GM12878 (cell line): ENCODE data around the gene LRRC3C. TPM values are rescaled to one million over a fixed set of nuclear protein-coding genes. Genes with fewer than 3 reads are reported as not detected.

ENCODE experiments used
- DPF2 ChIP-seq: fragments of 450-650 bp; IDR thresholded peaks from 2 replicates; pipeline ENCODE4 v1.6.1; 2017; ENCODE audit warnings: mild to moderate bottlenecking
- EED ChIP-seq: sonication (generic); IDR thresholded peaks from 2 replicates; pipeline ENCODE4 v1.6.1; 2016; ENCODE audit warnings: antibody characterized with exemption, low read depth
- FOS ChIP-seq: IDR thresholded peaks from 3 replicates; pipeline ENCODE4 v1.6.1; 2011; ENCODE audit warnings: borderline replicate concordance; ENCODE audit not compliant: insufficient read length; ENCODE audit errors: extremely low read depth
- GATAD2B ChIP-seq: fragments of 450-650 bp; conservative IDR thresholded peaks from 2 replicates; pipeline ENCODE4 v1.6.1; 2017; ENCODE audit warnings: low read depth, mild to moderate bottlenecking, moderate library complexity
- IKZF1 ChIP-seq: fragments of 450-650 bp; conservative IDR thresholded peaks from 2 replicates; pipeline ENCODE4 v1.6.1; 2017; ENCODE audit warnings: antibody characterized with exemption, mild to moderate bottlenecking
- IKZF2 ChIP-seq, 2 experiments: fragments of 450-650 bp; IDR thresholded peaks; 2 replicates each; pipeline ENCODE4 v1.6.1; 2017; ENCODE audit warnings: mild to moderate bottlenecking in 2 of 2, moderate library complexity in 2 of 2
- IRF4 ChIP-seq: IDR thresholded peaks from 2 replicates; pipeline ENCODE4 v1.6.1; 2011; ENCODE audit warnings: low read depth, low read length
- MEF2B ChIP-seq: fragments of 450-650 bp; IDR thresholded peaks from 2 replicates; pipeline ENCODE4 v1.6.1; 2018; ENCODE audit warnings: mild to moderate bottlenecking, moderate library complexity; ENCODE audit not compliant: partially characterized antibody, poor library complexity, severe bottlenecking
- PKNOX1 ChIP-seq: fragments of 450-650 bp; IDR thresholded peaks from 2 replicates; pipeline ENCODE4 v1.6.1; 2016; ENCODE audit warnings: mild to moderate bottlenecking
- RB1 ChIP-seq: fragments of 450-650 bp; formaldehyde crosslinking; IDR thresholded peaks from 2 replicates; pipeline ENCODE4 v1.6.1; 2017; ENCODE audit warnings: mild to moderate bottlenecking, borderline replicate concordance
- RBBP5 ChIP-seq: fragments of 200-600 bp; sonication (generic); conservative IDR thresholded peaks from 2 replicates; pipeline ENCODE4 v1.6.1; 2016
- RELA ChIP-seq: fragments of 450-650 bp; IDR thresholded peaks from 2 replicates; pipeline ENCODE4 v1.8.0; 2014; ENCODE audit warnings: borderline replicate concordance; ENCODE audit not compliant: partially characterized antibody
- WRNIP1 ChIP-seq: IDR thresholded peaks from 2 replicates; pipeline ENCODE4 v1.6.1; 2011; ENCODE audit warnings: low read depth, low read length, improper control_type of control experiment, borderline replicate concordance
- ZNF217 ChIP-seq: fragments of 450-650 bp; IDR thresholded peaks from 2 replicates; pipeline ENCODE4 v1.6.1; 2017; ENCODE audit warnings: antibody characterized with exemption, mild to moderate bottlenecking
- polyA plus RNA-seq, 11 experiments: library from polyadenylated mRNA; depleted of rRNA in 4 of 11; unstranded in 6 of 11; stranded (reverse) in 5 of 11; fragments of >200 nt; fragmentation: Nextera tagmentation in 4 of 11; fragmentation: Illumina TruSeq in 1 of 11; extraction: Ambion mirVana in 4 of 11; extraction: Trizol in 1 of 11; gene quantifications; 1 replicate in 1 of 11; 2 replicates in 10 of 11; pipeline versions ENCODE4 v1.2.1 to v1.2.3, GENCODE V29; 2011 to 2016; ENCODE audit warnings: inconsistent platforms in 2 of 11, missing spikeins in 2 of 11, low read depth in 1 of 11
- total RNA-seq, 4 experiments: library from RNA; depleted of rRNA in 3 of 4; stranded (reverse); fragments of >200 nt in 3 of 4; fragmentation: Illumina TruSeq in 1 of 4; extraction: Trizol in 1 of 4; gene quantifications; 2 replicates each; pipeline versions ENCODE4 v1.2.1 to v1.2.3, GENCODE V29; 2013 to 2021
- TF ChIP-seq, protein P1 (sequence below): IDR thresholded peaks from 2 replicates; pipeline ENCODE4 v1.6.1; 2011; ENCODE audit warnings: borderline replicate concordance, low read depth, mild to moderate bottlenecking, moderate library complexity, low read length; ENCODE audit not compliant: insufficient read depth, poor library complexity, severe bottlenecking

LRRC3C gene
- total and polyA plus RNA-seq, 10 of the 15 experiments (the other 5 are each of a cell fraction or from before 2014, with no cell fraction given): not detected

DNA sequence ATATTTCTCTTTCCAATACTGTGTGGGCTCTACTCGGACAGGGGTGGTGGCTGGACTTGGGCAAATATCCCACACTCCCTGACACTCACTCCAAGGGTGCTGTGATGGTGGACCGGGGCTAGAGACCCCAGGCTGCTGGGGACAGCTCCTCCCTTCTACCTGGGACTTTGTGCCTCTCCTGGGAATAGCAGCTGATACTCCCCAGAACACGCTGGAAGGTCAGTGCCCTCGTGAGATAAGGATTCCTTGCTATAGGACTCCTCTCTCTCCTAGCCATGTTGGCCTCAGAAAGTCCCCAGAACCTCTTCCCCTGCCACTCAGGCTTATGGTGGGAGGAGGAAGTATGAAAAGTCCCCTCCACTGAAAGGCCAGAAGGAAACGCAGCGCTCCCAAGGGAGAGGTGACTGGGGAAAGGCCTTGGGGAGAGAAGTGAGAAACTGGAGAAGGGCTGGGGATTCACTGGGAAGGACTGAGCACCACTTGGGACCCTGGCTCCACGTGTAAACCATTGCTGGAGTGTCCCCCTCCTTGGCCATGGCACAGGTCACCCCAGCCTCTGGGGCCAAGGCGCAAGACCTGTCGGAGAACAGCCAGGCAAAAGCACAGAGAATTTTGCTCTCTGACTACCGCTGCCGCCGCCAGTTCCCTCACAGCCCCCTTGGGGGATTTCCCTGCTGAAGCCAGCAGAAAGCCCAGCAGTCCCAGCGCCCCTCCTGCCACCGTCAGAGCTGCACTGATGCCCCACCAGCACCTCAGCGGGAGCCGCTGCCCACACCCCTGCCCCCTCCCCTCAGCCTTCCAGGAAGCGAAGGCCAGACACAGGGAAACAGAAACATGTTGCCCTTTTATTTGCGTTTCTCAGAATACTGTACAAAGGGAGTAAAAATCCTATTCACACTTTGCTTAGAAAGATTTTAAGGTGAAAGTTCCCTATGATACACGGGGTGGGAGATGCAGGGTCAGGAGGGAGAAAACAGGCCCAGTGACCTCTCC is 7.0 kb upstream of the LRRC3C start (continued):
- TF ChIP-seq PKNOX1 (peak; percentile 96), ZNF217 (0 out of 2 replicates have a peak, but pooled peaks have one; percentile 15), RELA (peak; percentile 76), EED (peak; percentile 84), WRNIP1 (0 out of 2 replicates have a peak, but pooled peaks have one; percentile 42), IKZF1 (peak; percentile 98), GATAD2B (peak; percentile 81; the same call in 1 of the 2 replicates), IRF4 (0 out of 2 replicates have a peak, but pooled peaks have one; percentile 18), FOS (no peak), RB1 (no peak), MEF2B (peak; percentile 95), DPF2 (peak; percentile 90), IKZF2 (IDR thresholded peaks at IDR 0.05) (peak; percentile 93 to 94), RBBP5 (no peak)
- TF ChIP-seq, protein P1, sequence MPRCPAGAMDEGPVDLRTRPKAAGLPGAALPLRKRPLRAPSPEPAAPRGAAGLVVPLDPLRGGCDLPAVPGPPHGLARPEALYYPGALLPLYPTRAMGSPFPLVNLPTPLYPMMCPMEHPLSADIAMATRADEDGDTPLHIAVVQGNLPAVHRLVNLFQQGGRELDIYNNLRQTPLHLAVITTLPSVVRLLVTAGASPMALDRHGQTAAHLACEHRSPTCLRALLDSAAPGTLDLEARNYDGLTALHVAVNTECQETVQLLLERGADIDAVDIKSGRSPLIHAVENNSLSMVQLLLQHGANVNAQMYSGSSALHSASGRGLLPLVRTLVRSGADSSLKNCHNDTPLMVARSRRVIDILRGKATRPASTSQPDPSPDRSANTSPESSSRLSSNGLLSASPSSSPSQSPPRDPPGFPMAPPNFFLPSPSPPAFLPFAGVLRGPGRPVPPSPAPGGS: peak; percentile 61
